Measurements from ENCODE around the gene ELMO2.

The ELMO2 gene

GRCh38 chr20:46361811-46362210, 44.6 kb downstream of the ELMO2 start:
- H3K4me3 ChIP-seq (ENCODE audit: low read depth, low read length), result no peak overlapping the region
- no peak for TF ChIP-seq CTCF (IDR thresholded peaks at IDR 0.05; ENCODE audit: borderline replicate concordance, insufficient read depth, low read depth, low read length)

- no peak overlapping the region for H3K4me3 ChIP-seq (ENCODE audit: low read depth, low read length)
- no peak for TF ChIP-seq CTCF (IDR thresholded peaks at IDR 0.05; ENCODE audit: borderline replicate concordance, insufficient read depth, low read depth, low read length)
Measured at GRCh38 chr20:46361381-46361780, 45.0 kb downstream of the ELMO2 start.

GRCh38 chr20:46359233-46359751, 47.1 kb downstream of the ELMO2 start:
- peak overlapping the region; percentile 3 for H3K4me3 ChIP-seq (ENCODE audit: low read depth, low read length)
- TF ChIP-seq CTCF (IDR thresholded peaks at IDR 0.05; ENCODE audit: borderline replicate concordance, insufficient read depth, low read depth, low read length), result no peak

GRCh38 chr20:46358346-46359058, 47.9 kb downstream of the ELMO2 start:
- H3K4me3 ChIP-seq (ENCODE audit: low read depth, low read length), result no peak overlapping the region
- no peak for TF ChIP-seq CTCF (IDR thresholded peaks at IDR 0.05; ENCODE audit: borderline replicate concordance, insufficient read depth, low read depth, low read length)

- no peak for TF ChIP-seq CTCF (IDR thresholded peaks at IDR 0.05; ENCODE audit: borderline replicate concordance, insufficient read depth, low read depth, low read length)
- no peak overlapping the region for H3K4me3 ChIP-seq (ENCODE audit: low read depth, low read length)
Measured at GRCh38 chr20:46357030-46357514, 49.3 kb downstream of the ELMO2 start.

- no peak overlapping the region for H3K4me3 ChIP-seq (ENCODE audit: low read depth, low read length)
- no peak for TF ChIP-seq CTCF (IDR thresholded peaks at IDR 0.05; ENCODE audit: borderline replicate concordance, insufficient read depth, low read depth, low read length)
Measured at GRCh38 chr20:46356195-46357029, 50.0 kb downstream of the ELMO2 start.
